GM15510 (cell line): ENCODE data around the gene SLC35B4.

Experiments
- POLR2A ChIP-seq: IDR thresholded peaks from 3 replicates; pipeline ENCODE4 v1.6.1; 2011; ENCODE audit warnings: borderline replicate concordance; ENCODE audit not compliant: insufficient read length; ENCODE audit errors: extremely low read depth

Gene SLC35B4, protein sequence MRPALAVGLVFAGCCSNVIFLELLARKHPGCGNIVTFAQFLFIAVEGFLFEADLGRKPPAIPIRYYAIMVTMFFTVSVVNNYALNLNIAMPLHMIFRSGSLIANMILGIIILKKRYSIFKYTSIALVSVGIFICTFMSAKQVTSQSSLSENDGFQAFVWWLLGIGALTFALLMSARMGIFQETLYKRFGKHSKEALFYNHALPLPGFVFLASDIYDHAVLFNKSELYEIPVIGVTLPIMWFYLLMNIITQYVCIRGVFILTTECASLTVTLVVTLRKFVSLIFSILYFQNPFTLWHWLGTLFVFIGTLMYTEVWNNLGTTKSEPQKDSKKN

DNA sequence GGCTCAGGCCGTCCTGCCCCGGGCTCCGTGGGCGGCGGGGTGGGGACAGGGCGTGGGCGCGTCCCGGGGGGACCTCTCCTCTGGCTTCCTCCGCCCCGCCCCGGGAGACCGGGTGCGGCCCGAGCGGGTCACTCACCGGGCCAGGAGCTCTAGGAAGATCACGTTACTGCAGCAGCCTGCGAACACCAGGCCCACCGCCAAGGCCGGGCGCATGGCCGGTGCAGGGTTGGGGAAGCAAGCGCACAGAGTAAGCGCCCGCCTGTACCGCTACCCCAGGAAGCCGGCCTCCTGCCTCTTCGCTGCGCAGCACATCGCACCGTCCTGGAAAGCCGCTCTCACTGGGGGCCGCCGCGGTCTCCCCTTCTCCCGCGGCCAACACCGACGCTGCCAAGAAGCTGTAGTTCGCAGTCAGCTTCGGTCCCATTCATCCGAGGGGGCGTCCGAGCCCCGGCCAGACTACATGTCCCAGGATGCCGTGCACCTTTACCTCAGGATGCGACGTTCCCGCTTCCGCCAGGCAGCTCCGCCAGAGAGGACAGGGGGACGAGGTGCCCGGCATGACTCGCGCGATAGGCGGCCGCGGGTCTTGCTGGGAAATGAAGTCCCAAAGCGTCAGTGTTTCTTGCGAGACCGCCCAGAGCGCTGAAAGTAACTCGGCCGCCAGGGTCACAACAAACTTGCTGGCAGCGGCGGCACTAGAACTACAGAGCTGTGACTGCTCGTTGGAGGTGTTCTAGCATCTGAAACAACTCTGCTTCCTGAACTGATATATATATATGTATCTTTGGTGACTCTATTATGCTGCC lies at the start of gene SLC35B4:
Gene SLC35B4, minus strand, starts transcription at position 392 of the 806 bp plus-strand sequence. Its CDS starts 179 bp downstream, at position 213.
- TF ChIP-seq POLR2A = peak; percentile 59

DNA sequence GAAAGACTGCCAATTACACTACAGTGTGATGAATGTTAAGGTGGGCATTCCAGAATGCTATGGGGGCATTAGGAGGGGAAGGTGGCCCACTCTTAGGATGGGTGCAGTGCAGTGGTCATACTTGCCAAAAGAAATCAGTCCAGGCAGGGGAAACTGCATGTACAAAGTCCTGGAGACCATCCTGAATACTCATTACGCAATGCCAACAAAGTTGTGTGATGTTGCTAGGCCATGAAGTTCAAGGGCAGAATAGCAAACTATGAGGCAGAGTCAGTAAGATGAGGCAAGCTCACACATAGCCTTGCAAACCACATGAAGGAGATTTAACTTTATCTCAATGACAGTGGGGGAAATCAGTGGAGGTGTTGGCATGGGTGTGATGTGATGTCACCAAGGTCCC lies 49.8 kb upstream of the SLC35B4 start:
- TF ChIP-seq POLR2A = no peak

DNA sequence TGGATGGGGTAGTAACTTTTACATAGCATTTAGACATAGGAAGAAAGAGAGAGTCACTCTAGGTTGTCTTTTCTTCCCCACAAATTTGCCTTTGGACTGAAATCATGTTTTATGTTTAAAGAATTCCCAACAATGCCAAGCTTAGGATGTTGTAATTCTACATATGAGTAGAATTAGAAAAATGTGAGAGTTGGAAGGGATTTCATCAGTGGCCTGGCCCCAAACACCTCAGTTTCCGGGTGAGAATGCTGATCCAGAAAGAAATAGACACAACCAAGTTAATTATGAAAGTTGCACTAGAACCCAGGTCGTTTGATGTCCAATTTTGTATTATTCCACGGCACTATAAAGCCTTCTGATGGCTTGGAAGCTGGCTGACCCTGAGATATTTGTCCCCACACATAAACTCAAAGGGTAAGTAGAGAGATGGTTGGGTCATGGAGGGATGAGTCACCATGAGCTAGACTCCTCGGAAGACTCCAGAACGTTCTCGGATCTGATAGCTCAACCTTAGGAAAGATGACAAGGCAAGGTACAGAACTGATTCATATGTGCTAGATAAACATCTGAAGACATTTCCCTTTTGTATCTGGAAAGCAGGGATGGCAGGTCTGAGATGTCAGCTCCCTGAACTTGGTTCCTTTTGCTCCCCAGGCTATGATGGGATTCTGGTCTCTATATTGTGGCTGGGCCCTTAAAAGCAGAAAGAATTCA lies 48.8 kb upstream of the SLC35B4 start:
- TF ChIP-seq POLR2A = no peak

DNA sequence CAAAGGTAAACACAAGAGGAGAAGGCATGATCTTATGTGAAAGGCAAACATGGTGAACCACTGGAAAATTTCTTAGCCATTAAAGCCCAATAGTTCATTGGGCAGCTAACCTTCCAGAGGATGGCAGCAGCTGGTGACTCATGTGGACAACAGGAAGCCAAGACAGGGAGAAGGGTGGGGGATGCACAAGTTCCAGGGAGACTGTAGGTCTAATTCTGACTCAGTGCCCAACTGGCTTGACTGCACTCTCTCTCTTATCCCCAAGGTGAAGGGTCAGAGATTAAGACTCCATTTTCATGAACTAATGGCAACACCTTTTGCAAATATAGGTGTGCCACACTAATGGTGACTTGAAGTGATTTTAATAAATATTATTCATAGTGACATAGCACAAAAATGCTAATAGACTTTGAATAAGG lies 47.9 kb upstream of the SLC35B4 start:
- TF ChIP-seq POLR2A = no peak

DNA sequence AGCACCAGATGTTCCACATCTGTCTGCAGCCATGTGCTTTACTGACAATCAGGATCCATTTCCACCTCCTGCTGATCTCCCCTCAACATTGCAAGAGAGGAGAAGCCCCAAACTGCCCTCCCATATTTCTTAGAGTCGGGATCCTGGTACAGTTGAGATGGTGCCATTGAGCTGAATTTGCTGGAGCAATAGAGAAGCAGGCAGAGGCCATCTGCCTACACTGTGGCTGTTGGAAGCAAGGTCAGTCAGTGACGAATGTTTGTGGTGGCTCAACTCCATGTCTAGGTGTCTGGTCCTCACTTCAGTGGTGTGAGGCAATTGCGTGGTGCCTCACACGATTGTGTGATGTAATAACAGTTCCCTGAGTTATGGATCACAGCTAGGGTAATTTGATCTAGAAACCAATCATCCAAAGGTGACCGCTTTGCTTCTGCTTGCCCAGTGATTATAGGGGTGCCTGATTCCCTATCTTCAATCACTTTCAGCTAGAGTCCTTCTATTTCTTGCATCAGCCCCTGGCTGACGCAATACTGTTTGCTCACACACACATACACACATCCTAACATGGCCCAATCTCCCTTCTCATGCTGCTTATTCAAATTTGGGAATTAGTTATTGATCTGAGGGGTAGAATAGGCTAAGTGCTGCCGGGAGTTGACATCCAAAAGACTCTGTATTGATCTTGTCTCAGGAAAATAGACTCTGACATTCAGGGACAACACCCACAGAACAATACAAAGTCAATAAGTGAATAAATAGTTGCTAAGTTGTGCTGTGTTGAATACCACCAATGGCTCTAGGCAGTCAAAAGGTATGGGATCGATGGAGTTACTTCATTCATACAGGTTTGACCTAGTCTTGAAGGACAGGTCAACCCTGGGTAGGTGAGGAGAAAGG lies 46.1 kb upstream of the SLC35B4 start:
- TF ChIP-seq POLR2A = no peak

DNA sequence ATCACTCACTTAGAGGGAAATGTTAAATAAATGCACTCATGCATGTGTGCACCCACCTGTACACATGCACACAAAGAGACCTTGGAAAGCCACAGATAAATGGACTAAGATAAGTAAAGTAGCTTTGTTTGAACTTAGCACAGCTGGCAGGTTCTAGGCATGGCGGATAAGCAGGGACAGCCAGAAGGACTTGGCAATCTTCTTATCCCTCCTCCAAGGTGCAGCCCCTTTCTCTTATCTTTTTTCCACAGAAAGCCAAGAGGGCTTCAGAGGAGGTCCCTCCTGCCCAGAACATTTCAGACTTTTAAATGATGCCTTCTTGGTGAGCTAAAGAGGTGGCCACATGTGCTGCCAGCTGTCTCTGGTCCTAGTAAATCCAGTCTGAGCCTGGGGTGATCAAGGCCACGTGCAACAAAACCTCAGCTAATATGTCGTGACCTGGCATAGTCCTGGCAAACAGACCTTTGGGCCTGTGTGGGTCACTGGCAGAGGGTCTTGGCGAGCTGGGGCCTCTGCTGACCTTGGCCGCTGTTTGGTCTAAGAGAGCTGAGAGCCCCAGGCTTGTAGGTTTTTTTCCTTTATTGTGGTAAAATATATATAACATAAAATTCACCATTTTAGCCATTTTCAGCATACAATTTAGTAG lies 43.2 kb upstream of the SLC35B4 start:
- no peak for TF ChIP-seq POLR2A

DNA sequence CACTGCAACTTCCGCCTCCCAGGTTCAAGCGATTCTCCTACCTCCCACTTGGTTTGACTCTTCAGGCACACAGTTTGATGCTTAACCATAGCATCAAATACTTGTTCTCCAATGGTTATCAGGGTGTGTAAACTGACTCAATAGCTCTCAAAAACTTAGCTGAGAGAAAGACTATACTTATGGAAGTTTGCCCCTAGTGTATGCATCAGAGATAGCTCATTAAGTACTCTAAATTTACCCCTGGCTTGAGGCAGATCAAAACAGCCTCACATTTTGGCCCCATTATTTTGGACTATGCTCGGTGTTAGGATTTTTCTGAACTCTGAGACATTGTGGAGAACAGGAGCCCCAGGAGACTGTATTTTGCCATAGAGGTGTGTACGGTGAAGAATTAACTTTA lies 40.8 kb upstream of the SLC35B4 start:
- TF ChIP-seq POLR2A = no peak

DNA sequence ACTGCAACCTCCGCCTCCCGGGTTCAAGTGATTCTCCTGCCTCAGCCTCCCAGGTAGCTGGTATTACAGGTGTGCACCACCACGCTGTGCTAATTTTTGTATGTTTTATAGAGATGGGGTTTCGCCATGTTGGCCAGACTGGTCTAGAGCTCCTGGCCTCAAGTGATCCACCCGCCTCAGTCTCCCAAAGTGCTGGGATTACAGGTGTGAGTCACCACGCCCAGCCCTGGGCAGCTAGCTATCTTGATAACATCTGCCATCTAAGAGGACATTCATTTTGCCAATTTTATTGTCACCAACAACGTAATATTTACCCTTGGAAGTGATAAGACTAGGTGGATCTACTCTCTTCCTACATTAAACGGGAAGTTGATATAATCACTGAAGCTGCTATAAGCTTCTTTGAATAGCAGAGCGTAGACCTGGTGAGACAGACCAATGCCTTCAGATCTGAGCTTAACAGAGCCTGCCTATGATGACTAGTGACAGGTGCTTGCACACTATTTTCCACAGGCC lies 39.7 kb upstream of the SLC35B4 start:
- TF ChIP-seq POLR2A = no peak

DNA sequence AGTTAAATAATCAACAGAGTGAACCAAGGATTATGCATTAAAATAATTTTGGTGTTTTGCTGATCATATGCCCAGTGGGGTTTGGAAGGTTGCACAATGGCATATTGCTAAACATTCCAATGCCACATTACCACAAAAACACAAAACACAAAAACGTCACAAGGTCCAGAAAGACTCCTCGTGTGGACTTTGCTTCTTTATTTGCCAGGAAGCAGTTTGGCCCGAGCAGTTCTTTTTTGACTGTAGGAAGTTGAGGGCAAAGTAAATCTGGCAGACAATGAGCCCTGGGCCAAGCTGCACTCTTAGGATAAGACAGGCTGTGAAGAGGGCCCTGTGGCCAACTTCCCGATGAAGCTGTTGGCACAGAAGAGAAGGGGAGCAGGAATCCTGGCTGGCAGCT lies 39.2 kb upstream of the SLC35B4 start:
- TF ChIP-seq POLR2A = no peak

DNA sequence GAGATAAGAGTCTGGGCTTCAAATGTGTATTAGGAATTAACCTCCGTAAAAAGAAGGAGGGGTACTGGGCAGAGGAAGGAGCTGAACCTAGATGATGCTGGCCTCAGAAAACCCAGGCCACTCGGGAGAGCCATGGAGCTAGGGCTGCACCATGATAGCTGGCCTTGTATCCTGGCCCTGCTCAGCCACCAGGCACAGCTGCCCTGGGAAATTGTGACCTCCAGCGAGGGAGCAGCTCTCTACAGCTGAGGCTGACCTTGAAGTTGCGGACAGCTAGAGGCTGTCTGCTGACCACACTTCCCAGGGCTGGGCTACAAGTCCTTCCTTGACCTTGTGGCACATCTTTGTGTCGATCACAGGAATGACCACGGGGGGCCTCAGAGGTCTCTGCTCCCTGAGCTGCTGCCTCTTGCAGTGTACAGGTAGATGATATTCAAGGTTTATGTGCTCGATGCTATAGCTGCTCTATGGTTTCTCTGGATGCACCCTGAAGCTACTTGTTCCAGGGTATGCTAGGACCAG lies 38.3 kb upstream of the SLC35B4 start:
- no peak for TF ChIP-seq POLR2A

DNA sequence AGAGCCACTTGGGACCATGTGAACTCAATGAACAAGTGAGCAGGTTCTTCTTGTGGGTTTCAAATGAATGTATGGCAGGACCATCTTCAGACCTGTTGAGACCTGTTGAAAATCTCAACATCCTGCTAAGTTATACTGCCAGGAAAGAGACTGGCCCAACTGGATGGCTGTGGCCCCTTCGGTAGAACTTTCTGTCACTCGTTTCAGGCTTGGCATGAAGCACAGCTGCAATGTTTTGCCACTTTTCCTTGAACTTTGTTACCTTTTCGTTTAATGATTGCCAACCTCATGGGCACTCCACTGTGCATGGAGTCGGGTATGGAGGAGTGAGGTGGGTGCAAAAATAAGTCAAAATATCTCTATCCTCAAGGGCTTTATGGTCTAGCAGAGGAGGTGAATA lies 36.7 kb upstream of the SLC35B4 start:
- no peak for TF ChIP-seq POLR2A

DNA sequence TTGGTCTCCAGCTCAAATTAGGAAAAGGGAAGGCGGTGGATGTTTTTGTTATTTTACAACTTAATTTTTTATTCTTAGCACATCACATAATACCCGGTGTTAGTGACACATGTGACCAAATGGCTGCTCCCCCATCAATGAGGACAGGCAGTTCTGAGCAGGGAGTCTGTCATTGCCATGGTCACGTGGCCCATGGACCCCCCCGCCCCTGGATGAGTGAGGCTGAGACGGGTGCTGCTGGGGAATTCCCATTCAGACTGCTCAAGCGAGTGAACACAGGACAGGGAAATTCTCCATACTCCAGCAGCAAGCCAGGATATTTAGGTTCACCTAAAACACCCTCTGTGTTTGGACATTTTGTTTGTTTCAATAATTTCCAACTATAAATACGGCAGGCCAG lies 34.7 kb upstream of the SLC35B4 start:
- TF ChIP-seq POLR2A = no peak

DNA sequence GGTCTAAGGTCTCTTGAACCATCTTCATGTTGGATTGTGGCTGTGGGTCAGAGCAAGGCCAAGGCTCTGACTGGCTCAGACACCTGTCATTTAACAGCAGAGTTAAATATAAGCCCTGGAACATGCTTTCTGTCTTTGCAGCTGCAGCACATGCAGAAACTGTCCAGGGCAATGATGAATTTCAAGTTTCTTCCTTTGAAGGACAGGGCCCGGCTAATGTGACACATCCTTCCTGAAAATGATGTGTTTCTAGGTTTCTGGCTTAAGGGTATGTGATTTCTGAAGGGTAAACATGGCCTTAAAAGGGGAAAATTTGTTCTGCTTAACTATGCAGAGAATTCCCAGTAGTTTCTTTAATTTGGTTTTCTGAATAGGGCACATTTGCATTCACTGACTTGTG lies 34.0 kb upstream of the SLC35B4 start:
- no peak for TF ChIP-seq POLR2A
